ENCODE data around the gene HINT3.

DNA sequence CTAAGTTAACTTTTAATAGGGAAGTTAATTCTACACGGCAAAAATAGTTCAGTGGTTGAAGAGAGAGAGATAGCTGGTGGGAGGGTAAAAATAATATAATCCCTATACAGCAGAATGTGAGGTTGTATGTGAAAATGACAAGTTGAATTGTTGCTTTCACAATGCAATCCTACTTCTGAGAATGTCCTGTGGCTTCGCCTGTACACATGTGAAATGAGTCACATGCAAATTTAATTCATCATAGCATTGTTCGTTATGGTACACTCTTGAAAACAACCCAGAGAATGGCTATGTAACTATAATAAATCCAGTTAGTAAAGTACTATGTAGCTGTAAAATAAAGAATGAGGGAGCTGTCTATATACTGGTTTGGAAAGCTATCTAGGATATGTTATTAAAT is 46.0 kb upstream of the HINT3 start:
- no peak for TF ChIP-seq EP300 (IDR thresholded peaks at IDR 0.05)
- TF ChIP-seq, protein P1, sequence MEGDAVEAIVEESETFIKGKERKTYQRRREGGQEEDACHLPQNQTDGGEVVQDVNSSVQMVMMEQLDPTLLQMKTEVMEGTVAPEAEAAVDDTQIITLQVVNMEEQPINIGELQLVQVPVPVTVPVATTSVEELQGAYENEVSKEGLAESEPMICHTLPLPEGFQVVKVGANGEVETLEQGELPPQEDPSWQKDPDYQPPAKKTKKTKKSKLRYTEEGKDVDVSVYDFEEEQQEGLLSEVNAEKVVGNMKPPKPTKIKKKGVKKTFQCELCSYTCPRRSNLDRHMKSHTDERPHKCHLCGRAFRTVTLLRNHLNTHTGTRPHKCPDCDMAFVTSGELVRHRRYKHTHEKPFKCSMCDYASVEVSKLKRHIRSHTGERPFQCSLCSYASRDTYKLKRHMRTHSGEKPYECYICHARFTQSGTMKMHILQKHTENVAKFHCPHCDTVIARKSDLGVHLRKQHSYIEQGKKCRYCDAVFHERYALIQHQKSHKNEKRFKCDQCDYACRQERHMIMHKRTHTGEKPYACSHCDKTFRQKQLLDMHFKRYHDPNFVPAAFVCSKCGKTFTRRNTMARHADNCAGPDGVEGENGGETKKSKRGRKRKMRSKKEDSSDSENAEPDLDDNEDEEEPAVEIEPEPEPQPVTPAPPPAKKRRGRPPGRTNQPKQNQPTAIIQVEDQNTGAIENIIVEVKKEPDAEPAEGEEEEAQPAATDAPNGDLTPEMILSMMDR (IDR thresholded peaks at IDR 0.05), result no peak

Measured in gastroesophageal sphincter (tissue), 3 donors.